RWPE1 (cell line): ENCODE results near the gene PRR29.

Experiments
- CTCF ChIA-PET: fragments of 350-600 bp; sonication (Branson Sonifier 250); formaldehyde crosslinking; extraction: SDS; loops from one replicate; lab custom pipeline; 2021; lab: Yijun Ruan, JAX
- POLR2A ChIA-PET: fragments of 400-600 bp; formaldehyde crosslinking; extraction: SDS; loops from one replicate; lab custom pipeline; 2020; ENCODE audit warnings: antibody characterized with exemption; ENCODE audit not compliant: low non-redundant PET; lab: Yijun Ruan, JAX
- DNase-seq: peaks from one replicate; pipeline ENCODE4 v3.0.0; 2012; ENCODE audit warnings: low spot score
- H3K27ac ChIP-seq: fragments of 450-650 bp; 2 replicates; pipeline ENCODE4 v1.5.1; 2017
- CTCF ChIP-seq: fragments of 450-650 bp; conservative IDR thresholded peaks from 2 replicates; pipeline ENCODE4 v1.5.1; 2017; ENCODE audit warnings: low read depth, mild to moderate bottlenecking

Gene PRR29

GRCh38 chr17:63955232-63955631 lies 42.9 kb upstream of the PRR29 start:
- POLR2A ChIA-PET, result no interaction called here
- no peak for TF ChIP-seq CTCF
- no peak for DNase-seq
- CTCF ChIA-PET, result no interaction called here
- no peak overlapping the region for H3K27ac ChIP-seq

- no peak overlapping the region for H3K27ac ChIP-seq
- POLR2A ChIA-PET, result no interaction called here
- DNase-seq, result no peak
- no peak for TF ChIP-seq CTCF
- CTCF ChIA-PET, result interaction anchor here (0.6 to 2.2 kb wide), 3 partner anchors 9 to 36 kb away, joined by 3 to 9 read pairs (median 8); partner anchors contain the start of gene GH1
Measured at GRCh38 chr17:63955791-63956190, 42.4 kb upstream of the PRR29 start.

GRCh38 chr17:63956296-63956920 lies 41.7 kb upstream of the PRR29 start:
- no peak for TF ChIP-seq CTCF
- H3K27ac ChIP-seq, result no peak overlapping the region
- CTCF ChIA-PET, result interaction anchor here (0.6 to 2.2 kb wide), 3 partner anchors 9 to 37 kb away, joined by 3 to 9 read pairs (median 8); partner anchors contain the start of gene GH1
- POLR2A ChIA-PET, result no interaction called here
- no peak for DNase-seq

GRCh38 chr17:63960006-63960405 lies 38.1 kb upstream of the PRR29 start:
- H3K27ac ChIP-seq, result no peak overlapping the region
- CTCF ChIA-PET, result interaction anchor here (0.9 to 1.1 kb wide), 2 partner anchors 10 to 13 kb away, joined by 3 read pairs; no protein-coding TSS in a partner anchor
- DNase-seq, result no peak
- POLR2A ChIA-PET, result no interaction called here
- TF ChIP-seq CTCF, result no peak

GRCh38 chr17:63960430-63960829 lies 37.7 kb upstream of the PRR29 start:
- DNase-seq, result no peak
- no peak for TF ChIP-seq CTCF
- no peak overlapping the region for H3K27ac ChIP-seq
- POLR2A ChIA-PET, result no interaction called here
- CTCF ChIA-PET, result interaction anchor here (0.8 to 1.1 kb wide), 3 partner anchors 10 to 14 kb away, joined by 3 to 4 read pairs (median 3); no protein-coding TSS in a partner anchor

- peak; percentile 80 for DNase-seq
- CTCF ChIA-PET, result interaction anchor here (0.6 to 1.2 kb wide), 4 partner anchors 11 to 73 kb away, joined by 3 to 6 read pairs (median 4); no protein-coding TSS in a partner anchor
- TF ChIP-seq CTCF, result no peak
Measured at GRCh38 chr17:63961355-63962212, 36.6 kb upstream of the PRR29 start.

More at GRCh38 chr17:63961355-63962212, 36.6 kb upstream of the PRR29 start:
- POLR2A ChIA-PET, result no interaction called here
- H3K27ac ChIP-seq, result no peak overlapping the region
